GM21526 (cell line): ENCODE results near the gene TAF1A.
"Not testable (repeated sequence)": the region's sequence is repeated elsewhere in the genome, so short reads cannot be mapped to it uniquely, and the experiment has no call there.

Source experiments
- ATAC-seq: cut with Tn5 transposase; IDR thresholded peaks from one replicate; pipeline ENCODE4 v1.9.1; 2021; ENCODE audit warnings: moderate library complexity; ENCODE audit not compliant: unreplicated experiment, low FRiP score

Gene TAF1A

DNA sequence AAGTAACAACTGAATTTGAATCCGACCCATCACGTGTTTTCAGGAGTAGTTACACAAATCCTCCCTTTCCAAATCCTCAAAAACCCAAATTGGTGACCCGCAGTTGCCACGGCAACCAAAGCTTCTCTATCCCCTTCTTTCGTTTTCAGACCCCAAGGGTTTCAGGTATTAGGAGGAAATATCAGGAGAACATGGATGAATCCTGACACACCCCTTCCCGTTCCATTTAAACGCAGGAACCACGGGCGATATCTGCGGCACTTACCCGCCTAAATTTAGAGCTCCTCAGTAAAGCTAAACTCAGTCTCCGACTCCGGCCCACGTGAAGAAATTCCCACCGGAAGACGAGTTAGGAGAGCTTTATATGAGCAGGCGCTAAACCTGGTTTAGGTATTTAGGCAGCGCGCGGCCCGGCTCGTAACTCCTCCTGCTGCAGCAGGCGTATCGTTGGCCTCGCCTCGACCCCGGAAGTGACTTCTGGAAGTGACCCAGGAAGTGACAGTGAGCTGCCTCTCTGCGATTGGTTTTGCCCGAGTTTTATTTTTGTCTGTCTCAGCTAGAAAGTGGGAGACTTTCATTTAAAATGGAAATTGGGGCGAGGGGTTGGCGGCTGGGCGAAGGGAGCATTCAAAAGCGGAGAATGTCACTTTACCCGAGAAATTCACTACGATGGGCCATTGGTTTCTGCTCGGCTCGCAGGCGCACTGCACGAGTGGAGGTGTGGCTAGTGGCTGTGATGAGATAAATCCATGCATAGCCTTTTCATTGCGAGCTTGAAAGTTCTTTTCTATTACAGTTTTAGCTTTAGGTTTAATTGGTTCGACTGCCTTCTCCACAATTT is at the start of gene TAF1A:
TSS of gene TAF1A (minus strand) at position 472 of the 841 bp plus-strand sequence.
- peak; percentile 99 for ATAC-seq

DNA sequence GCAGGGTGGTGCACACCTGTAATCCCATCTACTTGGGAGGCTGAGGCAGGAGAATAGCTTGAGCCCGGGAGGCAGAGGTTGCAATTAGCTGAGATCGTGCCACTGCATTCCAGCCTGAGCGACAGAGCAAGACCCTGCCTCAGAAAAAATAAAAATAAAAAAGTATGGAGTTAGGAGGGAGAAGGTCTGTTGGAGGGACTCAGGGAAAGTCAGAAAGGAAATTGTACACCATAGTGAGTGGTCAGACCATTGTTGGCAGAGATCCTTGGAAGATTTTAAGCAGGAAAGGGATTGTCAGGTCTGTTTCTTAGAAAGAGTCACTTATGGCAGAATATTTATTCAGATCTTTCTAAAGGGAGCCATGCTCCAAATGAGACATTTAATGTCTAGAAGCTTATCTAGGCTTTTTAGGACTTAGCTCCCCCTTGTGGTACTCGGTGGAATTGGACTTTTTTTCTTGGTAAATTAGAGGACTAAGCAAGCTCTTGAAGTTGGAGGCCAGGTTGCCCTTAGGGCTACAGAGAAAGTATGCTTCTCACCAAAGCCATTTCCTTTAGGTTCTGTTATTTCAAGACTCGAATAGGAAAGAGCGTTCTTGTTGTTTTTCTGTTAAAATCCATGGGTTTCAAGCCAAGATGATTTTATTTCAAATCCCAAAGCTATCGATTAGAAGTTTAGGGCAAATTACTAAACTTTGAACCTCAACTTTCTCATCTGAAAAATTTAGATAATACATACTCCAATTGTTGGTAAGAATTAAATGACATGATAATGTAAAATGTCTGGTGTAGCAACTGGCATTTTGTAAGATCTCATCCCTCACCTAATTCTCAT is 44.7 kb upstream of the TAF1A start:
- ATAC-seq: peak; percentile 81

DNA sequence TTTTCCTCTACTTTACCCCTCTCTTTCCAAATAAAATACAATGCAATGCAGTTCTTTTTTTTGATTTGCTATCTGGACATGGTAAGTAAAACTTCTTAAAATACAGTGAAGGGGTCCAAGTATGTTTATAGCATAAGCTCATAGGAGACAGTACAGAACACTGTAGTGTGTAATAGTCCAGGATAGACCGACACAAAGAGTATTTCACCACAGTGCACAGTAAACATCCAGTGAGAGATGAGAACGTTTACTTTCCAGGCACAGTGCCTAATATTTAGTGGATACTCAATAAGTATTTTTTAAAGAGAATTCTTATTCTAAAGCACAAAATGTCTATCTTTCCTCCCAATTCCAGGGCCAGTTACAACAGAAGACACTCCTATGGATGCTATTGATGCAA is 43.0 kb upstream of the TAF1A start:
- ATAC-seq: no peak

DNA sequence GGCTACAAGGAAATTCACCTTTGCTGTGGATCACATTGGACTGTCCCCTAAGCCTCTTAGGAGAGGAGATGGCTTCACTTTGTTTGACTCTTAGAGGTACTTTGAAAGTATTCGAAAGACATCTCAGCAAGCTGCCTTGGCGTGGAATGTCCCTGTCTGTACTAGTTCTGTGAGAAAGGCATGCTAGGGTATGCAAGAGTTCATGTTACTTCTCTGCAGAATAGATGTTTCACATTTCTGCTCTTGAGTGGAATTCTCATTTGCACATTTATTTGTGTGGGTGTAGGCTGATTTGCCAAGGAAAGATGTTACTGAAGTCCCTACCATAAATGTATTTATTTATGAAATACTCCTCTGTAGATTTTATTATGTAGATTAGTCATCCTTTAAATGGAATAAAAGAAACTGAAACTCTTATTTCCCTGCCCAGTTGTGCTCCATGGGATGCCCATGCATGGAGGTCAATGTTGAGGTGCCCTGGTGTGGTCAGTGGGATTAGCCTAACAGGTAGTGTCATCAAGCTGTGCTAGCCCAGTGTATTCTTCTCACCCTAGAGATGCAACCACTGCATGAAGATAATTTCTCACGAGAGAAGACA is 42.0 kb upstream of the TAF1A start:
- no peak for ATAC-seq

- no peak for ATAC-seq
These were observed 40.3 kb upstream of the TAF1A start for GRCh38 chr1:222629921-222630535.

- no peak for ATAC-seq
These were observed 37.5 kb upstream of the TAF1A start for GRCh38 chr1:222627232-222627631.

GRCh38 chr1:222624214-222624613 is 34.5 kb upstream of the TAF1A start:
- ATAC-seq: no peak

GRCh38 chr1:222623458-222623857 is 33.7 kb upstream of the TAF1A start:
- no peak for ATAC-seq

- no peak for ATAC-seq
These were observed 33.0 kb upstream of the TAF1A start for GRCh38 chr1:222622765-222623164.

GRCh38 chr1:222620566-222620965 is 30.8 kb upstream of the TAF1A start:
- ATAC-seq: no peak

DNA sequence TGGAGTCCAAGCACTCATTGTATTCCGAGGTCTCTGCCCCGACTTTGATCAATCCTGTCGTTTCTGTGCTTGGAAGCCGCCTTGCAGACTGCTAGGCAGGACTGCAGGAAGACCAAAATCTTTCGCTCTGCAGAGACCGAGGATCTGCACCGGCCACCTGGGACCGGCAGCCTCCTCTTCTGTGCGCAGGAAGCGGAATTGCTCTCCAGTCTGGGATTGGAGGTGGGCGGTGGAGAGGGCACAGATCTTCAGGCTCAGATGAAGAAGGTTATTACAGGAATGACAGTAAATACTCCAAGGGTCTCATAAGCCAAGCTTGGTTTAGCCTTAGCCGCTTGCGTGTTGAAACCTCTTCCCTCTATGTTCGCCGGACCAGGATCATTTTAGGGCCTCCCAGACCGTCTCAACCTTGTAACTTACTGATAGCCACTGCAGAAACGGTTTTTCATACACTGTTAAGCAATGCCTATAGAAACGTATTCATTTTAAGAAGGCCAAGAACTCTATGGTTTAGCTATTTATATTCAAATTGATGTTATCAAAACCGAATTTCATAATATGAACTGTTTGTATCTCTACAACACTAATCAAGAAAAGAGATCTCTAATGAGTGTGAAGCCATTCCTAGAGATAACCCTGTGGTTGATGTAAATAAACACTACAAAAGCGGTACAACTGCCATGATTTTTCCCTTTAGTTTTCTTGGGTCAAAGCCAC is 29.3 kb upstream of the TAF1A start:
- ATAC-seq: no peak

GRCh38 chr1:222618001-222618879 is 28.5 kb upstream of the TAF1A start, which contains the start of gene MIA3:
Gene MIA3, plus strand, starts transcription at chr1:222618097. Its CDS starts 14 bp downstream, at chr1:222618111.
- peak; percentile 64 for ATAC-seq

DNA sequence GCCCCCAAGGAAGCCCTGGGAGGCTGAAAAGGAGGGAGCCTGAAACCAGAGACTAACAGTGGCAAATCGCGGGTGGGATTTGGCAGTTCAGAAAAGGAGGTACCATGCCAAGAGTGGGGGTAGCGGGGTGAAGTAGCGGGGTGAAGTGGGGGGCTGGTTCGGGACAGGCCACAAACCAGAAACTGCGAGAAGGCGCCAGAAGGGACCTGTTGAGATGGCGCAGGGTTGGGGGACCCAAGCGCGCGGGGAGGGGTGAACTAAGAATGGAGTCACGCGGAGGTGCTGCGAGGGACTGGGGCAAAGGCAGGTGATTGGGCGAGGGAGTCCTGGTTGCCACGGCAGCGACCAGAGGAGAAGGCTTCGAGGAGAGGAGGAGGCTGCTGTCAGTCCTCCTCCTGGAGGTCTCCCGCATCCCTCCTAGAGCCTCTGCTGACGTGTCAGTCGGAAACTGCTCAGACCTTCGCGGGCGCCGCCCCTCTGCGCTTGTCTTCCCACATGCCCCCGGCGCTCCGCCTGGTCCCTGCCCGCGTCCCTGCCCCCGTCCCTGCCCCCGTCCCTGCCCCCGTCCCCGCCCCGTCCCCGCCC is 27.7 kb upstream of the TAF1A start:
- peak; percentile 85 for ATAC-seq

GRCh38 chr1:222616525-222616924 is 26.8 kb upstream of the TAF1A start:
- no peak for ATAC-seq

DNA sequence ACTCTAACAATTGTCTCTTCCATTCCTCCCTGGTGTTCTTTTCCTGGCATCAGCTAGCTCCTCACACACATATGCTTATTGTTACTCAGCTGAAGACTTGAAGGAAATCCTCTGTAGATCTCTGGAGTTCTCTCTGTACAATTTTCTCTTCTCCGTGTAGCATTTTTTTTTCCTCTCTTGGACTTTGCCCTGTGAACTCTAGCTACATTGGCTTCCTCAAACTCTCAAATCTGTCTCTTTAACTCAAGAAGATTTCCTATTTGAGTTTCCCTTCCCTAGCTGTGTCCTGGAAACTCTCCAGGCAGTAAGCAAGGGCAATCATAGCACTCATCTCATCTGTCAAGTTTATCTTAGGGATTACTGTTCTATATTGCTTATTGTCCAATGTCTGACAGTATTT is 23.9 kb upstream of the TAF1A start:
- ATAC-seq: no peak

- ATAC-seq: no peak
These were observed 21.0 kb upstream of the TAF1A start for GRCh38 chr1:222610728-222611127.

GRCh38 chr1:222609111-222609510 is 19.4 kb upstream of the TAF1A start:
- not testable (repeated sequence) for ATAC-seq

- ATAC-seq: no peak
These were observed 17.0 kb upstream of the TAF1A start for GRCh38 chr1:222606757-222607156.

- ATAC-seq: no peak
These were observed 11.5 kb upstream of the TAF1A start for GRCh38 chr1:222601257-222601656.
